OCI-LY1 (cell line): ENCODE measurements around the gene TGFB1.

Experiments used
- H2AFZ ChIP-seq: fragments of 200-600 bp; sonication (generic), shearing (Covaris generic); 2 replicates; pipeline ENCODE4 v1.6.0; 2014; ENCODE audit warnings: antibody characterized with exemption, mild to moderate bottlenecking, low read length
- H3F3A ChIP-seq: fragments of 200-600 bp; sonication (generic), shearing (Covaris generic); 2 replicates; pipeline ENCODE4 v1.6.0; 2014; ENCODE audit warnings: mild to moderate bottlenecking, antibody characterized with exemption, low read length, moderate library complexity; ENCODE audit not compliant: insufficient read depth
- H3K27ac ChIP-seq: fragments of 200-600 bp; sonication (generic); 2 replicates; pipeline ENCODE4 v1.5.1; 2014; ENCODE audit warnings: low read length, mixed run types, mild to moderate bottlenecking, low read depth; ENCODE audit not compliant: poor library complexity, severe bottlenecking
- H3K27me3 ChIP-seq: fragments of 200-600 bp; sonication (generic); 2 replicates; pipeline ENCODE4 v1.6.0; 2014; ENCODE audit warnings: antibody characterized with exemption, mild to moderate bottlenecking, low read length, moderate library complexity; ENCODE audit not compliant: insufficient read depth
- H3K36me3 ChIP-seq: fragments of 200-600 bp; sonication (generic); 2 replicates; pipeline ENCODE4 v1.6.1; 2014; ENCODE audit warnings: mild to moderate bottlenecking, antibody characterized with exemption, low read length, moderate library complexity, mixed read lengths; ENCODE audit not compliant: insufficient read depth
- H3K4me1 ChIP-seq: fragments of 200-600 bp; sonication (generic); 2 replicates; pipeline ENCODE4 v1.5.1; 2014; ENCODE audit warnings: mild to moderate bottlenecking, low read length, moderate library complexity; ENCODE audit not compliant: insufficient read depth, severe bottlenecking
- H3K4me2 ChIP-seq: fragments of 200-600 bp; sonication (generic), shearing (Covaris generic); 2 replicates; pipeline ENCODE4 v1.6.1; 2014; ENCODE audit warnings: low read length
- H3K4me3 ChIP-seq: fragments of 200-600 bp; sonication (generic); 2 replicates; pipeline ENCODE4 v1.5.1; 2014; ENCODE audit warnings: low read length, low read depth, mild to moderate bottlenecking, mixed read lengths; ENCODE audit not compliant: poor library complexity, severe bottlenecking
- H3K79me2 ChIP-seq: fragments of 200-600 bp; shearing (Covaris generic); 2 replicates; pipeline ENCODE4 v1.6.1; 2016; ENCODE audit warnings: mixed run types, low read length, mixed read lengths; ENCODE audit not compliant: insufficient read depth
- H3K9ac ChIP-seq: fragments of 200-600 bp; sonication (generic), shearing (Covaris generic); 2 replicates; pipeline ENCODE4 v1.6.1; 2014; ENCODE audit warnings: mild to moderate bottlenecking, low read length, mixed read lengths
- H3K9me2 ChIP-seq: fragments of 200-600 bp; sonication (generic), shearing (Covaris generic); 2 replicates; pipeline ENCODE4 v1.6.1; 2014; ENCODE audit warnings: low read depth, mild to moderate bottlenecking, low read length, mixed read lengths
- H3K9me3 ChIP-seq: fragments of 200-600 bp; shearing (Covaris generic); 2 replicates; pipeline ENCODE4 v1.6.1; 2014; ENCODE audit warnings: low read length, mixed read lengths
- H4K20me1 ChIP-seq: fragments of 200-600 bp; sonication (generic), shearing (Covaris generic); 2 replicates; pipeline ENCODE4 v1.6.0; 2016; ENCODE audit warnings: mild to moderate bottlenecking, low read length; ENCODE audit not compliant: insufficient read depth
- EZH2 ChIP-seq: fragments of 200-600 bp; sonication (generic), shearing (Covaris generic); IDR thresholded peaks from 2 replicates; pipeline ENCODE4 v1.8.0; 2017; ENCODE audit warnings: borderline replicate concordance, mixed run types, mild to moderate bottlenecking, antibody characterized with exemption, low read length, moderate library complexity, mixed read lengths
- TF ChIP-seq, protein P1 (sequence below): fragments of 200-600 bp; sonication (generic), shearing (Covaris generic); IDR thresholded peaks from 2 replicates; pipeline ENCODE4 v1.5.1; 2017; ENCODE audit warnings: mild to moderate bottlenecking, antibody characterized with exemption, low read length, moderate library complexity, mixed read lengths

TGFB1 gene

DNA sequence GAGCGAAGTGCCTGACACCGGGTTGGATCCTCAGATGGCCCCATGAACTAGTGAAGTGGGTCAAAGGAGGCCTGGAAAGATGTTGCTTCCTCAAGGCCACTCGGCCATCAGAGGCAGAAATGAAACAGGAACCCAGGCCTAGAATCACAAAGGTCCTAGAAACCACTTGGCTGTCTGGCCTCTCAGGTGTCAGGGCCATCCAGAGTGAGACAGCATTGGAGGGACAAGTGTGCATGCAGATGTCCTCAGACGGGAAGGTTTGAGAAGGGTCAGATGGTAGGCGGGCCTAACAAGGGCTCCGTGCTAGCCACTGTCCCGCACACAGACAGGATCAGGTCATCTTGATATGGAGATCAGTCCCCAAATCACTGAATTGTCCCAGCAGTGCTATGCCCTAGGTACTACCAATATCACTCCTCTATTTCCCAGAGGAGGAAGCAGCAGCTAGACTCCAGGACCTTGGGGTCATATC is 29.5 kb downstream of the TGFB1 start:
- H3K27ac ChIP-seq: peak overlapping the region; percentile 85
- no peaks in the 10 kb centered on the region for H3K79me2 ChIP-seq
- H3F3A ChIP-seq: 0 out of 2 replicates have a peak, but pooled peaks cover 4% of the 10 kb centered on the region
- H4K20me1 ChIP-seq: no peaks in the 10 kb centered on the region
- H3K36me3 ChIP-seq: peaks cover 42% of the 10 kb centered on the region; the same call in 1 of the 2 replicates
- no peaks in the 10 kb centered on the region for H3K9me3 ChIP-seq
- no peak overlapping the region for H2AFZ ChIP-seq
- no peak overlapping the region for H3K4me3 ChIP-seq
- H3K9me2 ChIP-seq: no peaks in the 10 kb centered on the region
- H3K9ac ChIP-seq: no peak overlapping the region
- H3K27me3 ChIP-seq: no peaks in the 10 kb centered on the region
- TF ChIP-seq, protein P1, sequence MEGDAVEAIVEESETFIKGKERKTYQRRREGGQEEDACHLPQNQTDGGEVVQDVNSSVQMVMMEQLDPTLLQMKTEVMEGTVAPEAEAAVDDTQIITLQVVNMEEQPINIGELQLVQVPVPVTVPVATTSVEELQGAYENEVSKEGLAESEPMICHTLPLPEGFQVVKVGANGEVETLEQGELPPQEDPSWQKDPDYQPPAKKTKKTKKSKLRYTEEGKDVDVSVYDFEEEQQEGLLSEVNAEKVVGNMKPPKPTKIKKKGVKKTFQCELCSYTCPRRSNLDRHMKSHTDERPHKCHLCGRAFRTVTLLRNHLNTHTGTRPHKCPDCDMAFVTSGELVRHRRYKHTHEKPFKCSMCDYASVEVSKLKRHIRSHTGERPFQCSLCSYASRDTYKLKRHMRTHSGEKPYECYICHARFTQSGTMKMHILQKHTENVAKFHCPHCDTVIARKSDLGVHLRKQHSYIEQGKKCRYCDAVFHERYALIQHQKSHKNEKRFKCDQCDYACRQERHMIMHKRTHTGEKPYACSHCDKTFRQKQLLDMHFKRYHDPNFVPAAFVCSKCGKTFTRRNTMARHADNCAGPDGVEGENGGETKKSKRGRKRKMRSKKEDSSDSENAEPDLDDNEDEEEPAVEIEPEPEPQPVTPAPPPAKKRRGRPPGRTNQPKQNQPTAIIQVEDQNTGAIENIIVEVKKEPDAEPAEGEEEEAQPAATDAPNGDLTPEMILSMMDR: no peak
- no peak for TF ChIP-seq EZH2
- no peak overlapping the region for H3K4me2 ChIP-seq
- H3K4me1 ChIP-seq: peaks cover 37% of the 10 kb centered on the region

DNA sequence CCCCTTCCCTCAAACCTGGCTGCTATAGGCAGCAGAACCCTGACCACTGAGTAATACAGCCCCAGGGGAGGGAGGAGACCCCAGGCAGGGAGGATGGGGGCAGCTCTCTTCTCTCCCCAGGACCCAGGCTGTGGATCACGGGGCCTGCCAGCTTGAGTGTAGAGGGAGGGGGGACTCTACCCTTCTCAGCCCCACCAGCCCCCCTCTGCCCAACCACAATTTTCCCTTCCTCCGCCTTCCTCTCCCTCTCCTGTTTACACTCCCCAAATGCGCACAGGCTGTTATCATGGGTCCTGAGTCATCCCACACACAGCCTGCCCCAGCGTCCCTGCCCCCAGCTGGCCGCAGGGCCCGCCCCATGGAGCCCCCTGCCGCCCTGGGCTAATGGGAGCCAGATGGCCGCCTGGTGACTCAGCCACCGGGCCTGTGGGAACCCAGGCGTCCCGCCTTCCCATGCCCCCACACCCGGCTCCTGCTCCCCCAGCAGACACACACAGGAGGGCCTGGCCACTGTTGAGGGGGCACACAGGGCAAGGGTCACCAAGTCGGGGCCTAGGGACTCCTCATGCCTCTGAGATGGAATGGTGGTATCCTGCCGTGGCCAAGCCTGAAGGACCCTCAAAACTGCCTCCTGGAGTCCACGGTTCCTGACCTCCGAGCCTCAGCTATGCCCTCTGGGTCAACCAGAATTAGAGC is 30.1 kb downstream of the TGFB1 start:
- no peaks in the 10 kb centered on the region for H4K20me1 ChIP-seq
- no peaks in the 10 kb centered on the region for H3K9me3 ChIP-seq
- H3K4me1 ChIP-seq: peaks cover 31% of the 10 kb centered on the region
- no peak overlapping the region for H3K4me2 ChIP-seq
- H3K27me3 ChIP-seq: no peaks in the 10 kb centered on the region
- 0 out of 2 replicates have a peak, but pooled peaks cover 4% of the 10 kb centered on the region for H3F3A ChIP-seq
- H2AFZ ChIP-seq: no peak overlapping the region
- peaks cover 45% of the 10 kb centered on the region for H3K36me3 ChIP-seq
- TF ChIP-seq EZH2: no peak
- TF ChIP-seq, protein P1: no peak
- H3K27ac ChIP-seq: peak overlapping the region; percentile 85
- H3K79me2 ChIP-seq: no peaks in the 10 kb centered on the region
- H3K9me2 ChIP-seq: no peaks in the 10 kb centered on the region
- no peak overlapping the region for H3K9ac ChIP-seq
- H3K4me3 ChIP-seq: no peak overlapping the region

- H3K36me3 ChIP-seq: peaks cover 46% of the 10 kb centered on the region
- TF ChIP-seq, protein P1: no peak
- no peak for TF ChIP-seq EZH2
- no peaks in the 10 kb centered on the region for H3K27me3 ChIP-seq
- no peaks in the 10 kb centered on the region for H3K9me3 ChIP-seq
- no peak overlapping the region for H3K4me3 ChIP-seq
- H3K4me2 ChIP-seq: no peak overlapping the region
- H3K27ac ChIP-seq: peak overlapping the region; percentile 8
- 0 out of 2 replicates have a peak, but pooled peaks cover 4% of the 10 kb centered on the region for H3F3A ChIP-seq
- no peaks in the 10 kb centered on the region for H4K20me1 ChIP-seq
- no peak overlapping the region for H2AFZ ChIP-seq
- no peak overlapping the region for H3K9ac ChIP-seq
- no peaks in the 10 kb centered on the region for H3K79me2 ChIP-seq
- H3K9me2 ChIP-seq: no peaks in the 10 kb centered on the region
- peaks cover 26% of the 10 kb centered on the region for H3K4me1 ChIP-seq
Observed at GRCh38 chr19:41323023-41323422, 30.7 kb downstream of the TGFB1 start.
